Neural cell (in vitro differentiated cells): Measurements from ENCODE around the gene PTH1R. TPM values are rescaled to one million over a fixed set of nuclear protein-coding genes. Genes with fewer than 3 reads are reported as not detected.

ENCODE experiments used
- H2AFZ ChIP-seq: fragments of 200-600, 300-800 bp; sonication (generic), shearing (Covaris generic); 2 replicates; pipeline ENCODE4 v1.6.0; 2014; ENCODE audit warnings: low read depth, mild to moderate bottlenecking, antibody characterized with exemption, low read length, moderate library complexity
- H3F3A ChIP-seq: fragments of 200-600 bp; shearing (Covaris generic); 2 replicates; pipeline ENCODE4 v1.6.1; 2016; ENCODE audit warnings: mild to moderate bottlenecking, moderate library complexity, mixed read lengths, antibody characterized with exemption, low read length; ENCODE audit not compliant: insufficient read depth, poor library complexity, severe bottlenecking
- H3K27ac ChIP-seq: fragments of 200-600, 300-800 bp; sonication (generic), shearing (Covaris generic); 2 replicates; pipeline ENCODE4 v1.5.1; 2014; ENCODE audit warnings: mild to moderate bottlenecking, low read length, moderate library complexity
- H3K27me3 ChIP-seq: fragments of 300-800, 200-600 bp; sonication (generic), shearing (Covaris generic); 2 replicates; pipeline ENCODE4 v1.6.0; 2014; ENCODE audit warnings: mild to moderate bottlenecking, low read depth, low read length, moderate library complexity; ENCODE audit not compliant: insufficient read depth
- H3K36me3 ChIP-seq: fragments of 300-800, 200-600 bp; sonication (generic), shearing (Covaris generic); 2 replicates; pipeline ENCODE4 v1.5.1; 2014; ENCODE audit warnings: mild to moderate bottlenecking, antibody characterized with exemption, low read length, moderate library complexity; ENCODE audit not compliant: insufficient read depth
- H3K4me2 ChIP-seq: fragments of 300-800, 200-600 bp; sonication (generic), shearing (Covaris generic); 2 replicates; pipeline ENCODE4 v1.6.0; 2014; ENCODE audit warnings: mild to moderate bottlenecking, low read length
- H3K4me3 ChIP-seq: fragments of 300-800, 200-600 bp; sonication (generic), shearing (Covaris generic); 2 replicates; pipeline ENCODE4 v1.5.1; 2014; ENCODE audit warnings: mild to moderate bottlenecking, low read length, moderate library complexity
- H3K79me2 ChIP-seq: fragments of 200-600 bp; shearing (Covaris generic); replicated peaks from 2 replicates; pipeline ENCODE4 v1.6.0; 2014; ENCODE audit warnings: mild to moderate bottlenecking, low read length, moderate library complexity; ENCODE audit not compliant: insufficient read depth
- H3K9ac ChIP-seq: fragments of 300-800, 200-600 bp; sonication (generic), shearing (Covaris generic); 2 replicates; pipeline ENCODE4 v1.6.1; 2016; ENCODE audit warnings: mild to moderate bottlenecking, low read length, mixed read lengths
- H3K9me2 ChIP-seq: fragments of 200-600 bp; shearing (Covaris generic); 2 replicates; pipeline ENCODE4 v1.6.1; 2016; ENCODE audit warnings: mild to moderate bottlenecking, low read length, mixed read lengths; ENCODE audit not compliant: insufficient read depth
- H3K9me3 ChIP-seq: fragments of 200-600, 300-800 bp; sonication (generic), shearing (Covaris generic); 2 replicates; pipeline ENCODE4 v1.6.1; 2016; ENCODE audit warnings: mild to moderate bottlenecking, mixed run types, low read length, moderate library complexity, mixed read lengths
- H4K20me1 ChIP-seq: fragments of 200-600 bp; shearing (Covaris generic); 2 replicates; pipeline ENCODE4 v1.6.1; 2016; ENCODE audit warnings: mild to moderate bottlenecking, mixed run types; ENCODE audit not compliant: insufficient read depth
- CTCF ChIP-seq: fragments of 450-650 bp; IDR thresholded peaks from 2 replicates; pipeline ENCODE4 v1.5.1; 2014; ENCODE audit warnings: antibody characterized with exemption, mild to moderate bottlenecking, moderate library complexity; ENCODE audit not compliant: poor library complexity, severe bottlenecking
- EP300 ChIP-seq: fragments of 450-650 bp; conservative IDR thresholded peaks from 2 replicates; pipeline ENCODE4 v1.6.1; 2014; ENCODE audit warnings: antibody characterized with exemption, mild to moderate bottlenecking, moderate library complexity; ENCODE audit not compliant: poor library complexity, severe bottlenecking
- EZH2 ChIP-seq: fragments of 200-600, 300-800 bp; shearing (Covaris generic), sonication (generic); IDR thresholded peaks from 2 replicates; pipeline ENCODE4 v1.6.1; 2014; ENCODE audit warnings: antibody characterized with exemption, low read length, borderline replicate concordance, mild to moderate bottlenecking; ENCODE audit not compliant: insufficient read depth, poor library complexity, severe bottlenecking
- MXI1 ChIP-seq: fragments of 450-650 bp; conservative IDR thresholded peaks from 2 replicates; pipeline ENCODE4 v1.6.1; 2014; ENCODE audit warnings: antibody characterized with exemption, mild to moderate bottlenecking; ENCODE audit not compliant: poor library complexity, severe bottlenecking
- POLR2AphosphoS5 ChIP-seq: IDR thresholded peaks from 2 replicates; pipeline ENCODE4 v1.6.1; 2012
- RAD21 ChIP-seq: fragments of 450-650 bp; conservative IDR thresholded peaks from 2 replicates; pipeline ENCODE4 v1.6.1; 2014; ENCODE audit warnings: antibody characterized with exemption, mild to moderate bottlenecking, moderate library complexity
- REST ChIP-seq: IDR thresholded peaks from 2 replicates; pipeline ENCODE4 v1.6.1; 2012; ENCODE audit warnings: borderline replicate concordance
- SMC3 ChIP-seq: fragments of 450-650 bp; conservative IDR thresholded peaks from 2 replicates; pipeline ENCODE4 v1.6.1; 2014; ENCODE audit warnings: antibody characterized with exemption, mild to moderate bottlenecking, moderate library complexity; ENCODE audit not compliant: poor library complexity
- TAF1 ChIP-seq: IDR thresholded peaks from 2 replicates; pipeline ENCODE4 v1.6.1; 2012; ENCODE audit warnings: low read depth
- polyA plus RNA-seq: library from polyadenylated mRNA; depleted of rRNA; stranded (reverse); fragments of >200 nt; gene quantifications from 2 replicates; pipeline ENCODE4 v1.2.3, GENCODE V29; 2014

PTH1R gene
- polyA plus RNA-seq, 1 donor from 2014 or later: not detected

- H3K4me3 ChIP-seq: no peak overlapping the region
- H3K9me2 ChIP-seq: no peaks in the 10 kb centered on the region
- H2AFZ ChIP-seq: no peak overlapping the region
- TF ChIP-seq REST (no peak), EZH2 (no peak), SMC3 (no peak), RAD21 (no peak), EP300 (no peak), POLR2AphosphoS5 (no peak)
- H4K20me1 ChIP-seq: no peaks in the 10 kb centered on the region
- H3F3A ChIP-seq: no peaks in the 10 kb centered on the region
- no peak overlapping the region for H3K9ac ChIP-seq
- H3K9me3 ChIP-seq: no peaks in the 10 kb centered on the region
- no peaks in the 10 kb centered on the region for H3K36me3 ChIP-seq
- no peak overlapping the region for H3K27ac ChIP-seq
- no peaks in the 10 kb centered on the region for H3K79me2 ChIP-seq
- H3K4me2 ChIP-seq: no peak overlapping the region
- no peaks in the 10 kb centered on the region for H3K27me3 ChIP-seq
These were observed 17.3 kb upstream of the PTH1R start for GRCh38 chr3:46860017-46860809.

- H3K79me2 ChIP-seq: no peaks in the 10 kb centered on the region
- no peak overlapping the region for H2AFZ ChIP-seq
- H3K9ac ChIP-seq: no peak overlapping the region
- H3K4me3 ChIP-seq: no peak overlapping the region
- no peak overlapping the region for H3K4me2 ChIP-seq
- no peak for TF ChIP-seq EZH2
- no peak for TF ChIP-seq EP300
- TF ChIP-seq REST: no peak
- TF ChIP-seq POLR2AphosphoS5: no peak
- TF ChIP-seq CTCF: no peak
- no peak for TF ChIP-seq RAD21
- TF ChIP-seq TAF1: no peak
- no peak for TF ChIP-seq MXI1
- no peak for TF ChIP-seq SMC3
- H3K27me3 ChIP-seq: no peaks in the 10 kb centered on the region
- H3K9me3 ChIP-seq: no peaks in the 10 kb centered on the region
- no peaks in the 10 kb centered on the region for H3K9me2 ChIP-seq
- H3K36me3 ChIP-seq: no peaks in the 10 kb centered on the region
- no peaks in the 10 kb centered on the region for H3F3A ChIP-seq
- H3K27ac ChIP-seq: no peak overlapping the region
- H4K20me1 ChIP-seq: no peaks in the 10 kb centered on the region
These were observed 16.5 kb upstream of the PTH1R start for GRCh38 chr3:46860810-46861604.
